Cardiac fibroblast (primary cell): ENCODE data around the gene ZNRF1.

ENCODE experiments used
- DNase-seq, 2 donors: peaks; one replicate each; pipeline versions ENCODE4 v3.0.0 to v3.0.0-alpha.2; 2010; ENCODE audit warnings: low read depth in 2 of 2
- H3K4me3 ChIP-seq, 2 donors: replicated peaks in 1 of 2; 1 replicate in 1 of 2; 2 replicates in 1 of 2; pipeline ENCODE4 v1.5.1; 2011; ENCODE audit warnings: low read depth in 2 of 2, low read length in 2 of 2, mild to moderate bottlenecking in 2 of 2, moderate library complexity in 1 of 2
- TF ChIP-seq, protein P1 (sequence below): IDR thresholded peaks from one replicate; pipeline ENCODE4 v1.5.1; 2011; ENCODE audit warnings: low read depth, mild to moderate bottlenecking, low read length, inconsistent platforms

The ZNRF1 gene

GRCh38 chr16:75038036-75038858, 39.4 kb downstream of the ZNRF1 start:
- peak; percentile 67 to 79 for DNase-seq
- TF ChIP-seq, protein P1, sequence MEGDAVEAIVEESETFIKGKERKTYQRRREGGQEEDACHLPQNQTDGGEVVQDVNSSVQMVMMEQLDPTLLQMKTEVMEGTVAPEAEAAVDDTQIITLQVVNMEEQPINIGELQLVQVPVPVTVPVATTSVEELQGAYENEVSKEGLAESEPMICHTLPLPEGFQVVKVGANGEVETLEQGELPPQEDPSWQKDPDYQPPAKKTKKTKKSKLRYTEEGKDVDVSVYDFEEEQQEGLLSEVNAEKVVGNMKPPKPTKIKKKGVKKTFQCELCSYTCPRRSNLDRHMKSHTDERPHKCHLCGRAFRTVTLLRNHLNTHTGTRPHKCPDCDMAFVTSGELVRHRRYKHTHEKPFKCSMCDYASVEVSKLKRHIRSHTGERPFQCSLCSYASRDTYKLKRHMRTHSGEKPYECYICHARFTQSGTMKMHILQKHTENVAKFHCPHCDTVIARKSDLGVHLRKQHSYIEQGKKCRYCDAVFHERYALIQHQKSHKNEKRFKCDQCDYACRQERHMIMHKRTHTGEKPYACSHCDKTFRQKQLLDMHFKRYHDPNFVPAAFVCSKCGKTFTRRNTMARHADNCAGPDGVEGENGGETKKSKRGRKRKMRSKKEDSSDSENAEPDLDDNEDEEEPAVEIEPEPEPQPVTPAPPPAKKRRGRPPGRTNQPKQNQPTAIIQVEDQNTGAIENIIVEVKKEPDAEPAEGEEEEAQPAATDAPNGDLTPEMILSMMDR, result no peak
- H3K4me3 ChIP-seq, result no peak overlapping the region

- no peak overlapping the region for H3K4me3 ChIP-seq
- no peak for DNase-seq
- TF ChIP-seq, protein P1, result no peak
These were observed 41.1 kb downstream of the ZNRF1 start for GRCh38 chr16:75039941-75040340.

DNA sequence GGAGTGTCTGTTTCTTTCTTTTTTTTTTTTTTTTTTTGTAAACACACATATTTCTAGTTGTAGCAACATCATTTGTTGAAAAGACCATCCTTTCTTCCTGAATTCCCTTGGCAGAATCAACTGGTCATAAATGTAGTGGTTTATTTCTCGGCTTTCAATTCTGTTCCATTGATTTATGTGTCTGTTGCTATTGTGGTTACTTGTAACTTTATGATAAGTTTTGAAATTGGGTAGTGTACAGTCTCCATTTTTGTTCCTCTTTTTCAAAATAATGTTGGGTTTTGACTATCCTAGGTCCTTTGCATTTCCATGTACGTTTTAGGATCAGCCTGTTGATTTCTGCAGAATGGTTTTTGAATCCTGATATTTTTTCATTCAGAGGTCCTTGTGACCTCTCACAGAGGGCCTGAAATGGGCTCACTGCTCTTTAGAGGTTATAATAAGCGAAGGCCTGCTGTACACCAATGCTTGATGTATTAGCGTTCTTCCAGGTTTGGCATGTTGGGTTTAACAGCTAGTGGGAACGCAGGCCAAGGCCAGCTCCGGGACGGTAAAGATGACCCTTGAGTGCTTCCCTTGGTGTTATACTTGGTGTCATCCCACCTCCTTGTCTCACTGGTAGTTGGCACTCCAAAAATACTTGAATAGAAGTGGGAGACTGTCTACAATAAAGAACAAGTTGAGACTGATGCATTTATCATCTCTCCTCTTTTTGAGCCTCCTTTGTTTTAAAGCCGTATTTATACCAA, 43.8 kb downstream of the ZNRF1 start:
- H3K4me3 ChIP-seq, result no peak overlapping the region
- TF ChIP-seq, protein P1, result no peak
- DNase-seq, result no peak

GRCh38 chr16:75043175-75043895, 44.5 kb downstream of the ZNRF1 start:
- peak in 1 of 2 donors; percentile 53 for DNase-seq
- no peak overlapping the region for H3K4me3 ChIP-seq
- TF ChIP-seq, protein P1, result no peak

- no peak overlapping the region for H3K4me3 ChIP-seq
- peak; percentile 61 to 64 for DNase-seq
- TF ChIP-seq, protein P1, result no peak
These were observed 46.1 kb downstream of the ZNRF1 start for GRCh38 chr16:75044800-75045361.

DNA sequence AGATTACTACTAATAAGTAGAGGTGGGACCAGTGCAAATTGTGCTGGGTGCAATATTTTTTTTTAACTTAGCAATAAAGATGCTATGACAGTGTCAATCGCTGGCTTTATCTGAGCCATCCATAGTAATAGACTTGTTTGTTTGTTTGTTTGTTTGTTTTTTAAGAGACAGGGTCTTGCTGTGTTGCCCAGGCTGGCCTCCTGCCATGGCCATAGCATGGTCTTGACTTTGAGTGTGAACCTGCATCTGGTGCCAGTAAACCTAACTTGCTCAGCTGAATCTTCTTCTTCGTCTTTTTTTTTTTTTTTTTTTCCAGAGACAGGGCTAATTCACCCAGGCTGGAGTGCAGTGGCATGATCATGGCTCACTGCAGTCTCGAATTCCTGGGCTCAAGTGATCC, 46.6 kb downstream of the ZNRF1 start:
- TF ChIP-seq, protein P1, result no peak
- no peak for DNase-seq
- no peak overlapping the region for H3K4me3 ChIP-seq
